WTC11 (cell line): ENCODE data around the gene CDK16.

Source experiments
- ATF3 ChIP-seq: sonication (generic); formaldehyde crosslinking; conservative IDR thresholded peaks from 2 replicates; pipeline ENCODE4 v1.8.1; 2022; ENCODE audit warnings: mild to moderate bottlenecking, missing genetic modification reagents
- CTCF ChIP-seq: fragments of 200-600 bp; IDR thresholded peaks from 2 replicates; pipeline ENCODE4 v1.8.0; 2022; ENCODE audit warnings: antibody characterized with exemption
- FOXJ3 ChIP-seq: sonication (generic); formaldehyde crosslinking; IDR thresholded peaks from 2 replicates; pipeline ENCODE4 v1.9.0; 2021; ENCODE audit warnings: missing genetic modification reagents, mild to moderate bottlenecking, borderline replicate concordance
- FOXP1 ChIP-seq: sonication (generic); formaldehyde crosslinking; IDR thresholded peaks from 2 replicates; pipeline ENCODE4 v1.8.0; 2022; ENCODE audit warnings: missing genetic modification reagents, mild to moderate bottlenecking, moderate library complexity, borderline replicate concordance
- IRF1 ChIP-seq: sonication (generic); formaldehyde crosslinking; IDR thresholded peaks from 2 replicates; pipeline ENCODE4 v1.8.0; 2023; ENCODE audit warnings: missing genetic modification reagents
- MAX ChIP-seq: sonication (generic); formaldehyde crosslinking; IDR thresholded peaks from 2 replicates; pipeline ENCODE4 v1.8.0; 2022; ENCODE audit warnings: mild to moderate bottlenecking, missing genetic modification reagents
- SMAD4 ChIP-seq: sonication (generic); formaldehyde crosslinking; IDR thresholded peaks from 2 replicates; pipeline ENCODE4 v1.8.0; 2022; ENCODE audit warnings: mild to moderate bottlenecking, missing genetic modification reagents
- SP1 ChIP-seq: sonication (generic); formaldehyde crosslinking; conservative IDR thresholded peaks from 2 replicates; pipeline ENCODE4 v1.8.1; 2022; ENCODE audit warnings: missing genetic modification reagents
- TEAD4 ChIP-seq: sonication (generic); formaldehyde crosslinking; IDR thresholded peaks from 2 replicates; pipeline ENCODE4 v1.8.0; 2022; ENCODE audit warnings: mild to moderate bottlenecking, missing genetic modification reagents
- USF2 ChIP-seq: sonication (generic); formaldehyde crosslinking; IDR thresholded peaks from 2 replicates; pipeline ENCODE4 v1.8.1; 2023; ENCODE audit warnings: mild to moderate bottlenecking, missing genetic modification reagents, moderate library complexity
- ZNF512 ChIP-seq: sonication (generic); formaldehyde crosslinking; IDR thresholded peaks from 2 replicates; pipeline ENCODE4 v1.8.1; 2022; ENCODE audit warnings: missing genetic modification reagents, borderline replicate concordance

GRCh38 chrX:47186096-47186740, 32.3 kb upstream of the CDK16 start:
- TF ChIP-seq CTCF (no peak), ZNF512 (CRISPR knock-in tag) (no peak), ATF3 (no peak), USF2 (no peak), IRF1 (CRISPR knock-in tag) (no peak), TEAD4 (CRISPR knock-in tag) (no peak), FOXJ3 (CRISPR knock-in tag) (no peak), SP1 (CRISPR knock-in tag) (no peak), FOXP1 (CRISPR knock-in tag) (no peak), MAX (no peak), SMAD4 (CRISPR knock-in tag) (no peak)
